Left lung (tissue), 10 donors: Measurements from ENCODE around the gene ZDHHC12. TPM values are rescaled to one million over a fixed set of nuclear protein-coding genes. Genes with fewer than 3 reads are reported as not detected.

Experiments used
- ATAC-seq: fragments of 200-7000 bp; cut with Tn5 transposase; one replicate; pipeline ENCODE4 v1.9.1; 2020; ENCODE audit warnings: moderate library complexity
- DNase-seq, 4 donors: peaks; one replicate each; pipeline ENCODE4 v3.0.0-alpha.2; 2013 to 2020
- H3K27ac ChIP-seq, 2 donors: fragments of 200-600 bp; sonication (generic) in 1 of 2; one replicate each; pipeline versions ENCODE4 v1.5.0 to v1.8.0; 2020 to 2021
- H3K27me3 ChIP-seq, 2 donors: fragments of 200-600 bp; sonication (generic) in 1 of 2; one replicate each; pipeline versions ENCODE4 v1.5.0 to v1.8.0; 2020 to 2021
- H3K36me3 ChIP-seq, 2 donors: fragments of 200-600 bp; sonication (generic) in 1 of 2; one replicate each; pipeline versions ENCODE4 v1.5.0 to v1.8.0; 2020 to 2021
- H3K4me1 ChIP-seq, 2 donors: fragments of 200-600 bp; one replicate each; pipeline ENCODE4 v1.8.0; 2021
- H3K4me3 ChIP-seq, 2 donors: fragments of 200-600 bp; sonication (generic) in 1 of 2; one replicate each; pipeline versions ENCODE4 v1.5.0 to v1.8.0; 2020 to 2021; ENCODE audit warnings: mild to moderate bottlenecking in 1 of 2
- H3K9me3 ChIP-seq, 2 donors: fragments of 200-600 bp; sonication (generic) in 1 of 2; one replicate each; pipeline versions ENCODE4 v1.5.0 to v1.8.0; 2020 to 2021
- intact Hi-C, 2 donors: fragments of 100-400 bp; cut with DNase I; formaldehyde crosslinking; loops; one replicate each; pipeline versions ENCODE4 v1.11.2 to v1.14.2; 2022
- polyA plus RNA-seq, 6 donors: library from polyadenylated mRNA; unstranded; fragments of 120-200 nt; gene quantifications; one replicate each; pipeline ENCODE4 v1.2.1, GENCODE V29; 2013; ENCODE audit not compliant: insufficient read length in 6 of 6
- total RNA-seq, 2 donors: library from RNA; stranded (reverse); fragmentation: NEBNext Ultra II Directional; extraction: Animal tissue kit (Norgen Biotek cat#: 25700); gene quantifications; one replicate each; pipeline ENCODE4 v1.2.1, GENCODE V29; 2021
- TF ChIP-seq, protein P1 (sequence below), 2 donors: fragments of 200-600 bp; sonication (generic) in 1 of 2; IDR thresholded peaks; one replicate each; pipeline versions ENCODE4 v1.5.0 to v1.8.0; 2021; ENCODE audit warnings: antibody characterized with exemption in 2 of 2
- donor health status: DM: no; HTN: yes; CAD: no.
- donor health status: DM: no; HTN: no; CAD: no.

Gene ZDHHC12
- total and polyA plus RNA-seq, 8 donors: 10.8 to 48.9 (median 12.0) TPM

DNA sequence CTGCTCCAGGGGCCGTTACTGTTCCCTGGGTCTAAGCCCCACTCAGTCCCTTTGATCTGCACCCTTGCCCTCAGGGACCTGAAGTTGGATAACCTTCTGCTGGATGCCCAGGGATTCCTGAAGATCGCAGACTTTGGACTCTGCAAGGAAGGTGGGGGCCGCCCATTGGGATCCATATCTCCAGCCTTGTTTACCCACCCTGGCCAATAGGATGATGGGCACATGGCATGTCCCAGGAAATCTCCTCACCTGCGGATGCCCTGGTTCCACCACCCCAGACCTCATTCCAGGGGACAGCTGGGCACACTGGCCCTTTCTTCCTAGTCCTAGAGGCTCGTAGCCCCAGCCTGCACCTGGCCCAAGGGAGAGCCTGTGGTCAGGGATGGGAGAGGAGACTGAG, 5.5 kb downstream of the ZDHHC12 start:
- TF ChIP-seq, protein P1, sequence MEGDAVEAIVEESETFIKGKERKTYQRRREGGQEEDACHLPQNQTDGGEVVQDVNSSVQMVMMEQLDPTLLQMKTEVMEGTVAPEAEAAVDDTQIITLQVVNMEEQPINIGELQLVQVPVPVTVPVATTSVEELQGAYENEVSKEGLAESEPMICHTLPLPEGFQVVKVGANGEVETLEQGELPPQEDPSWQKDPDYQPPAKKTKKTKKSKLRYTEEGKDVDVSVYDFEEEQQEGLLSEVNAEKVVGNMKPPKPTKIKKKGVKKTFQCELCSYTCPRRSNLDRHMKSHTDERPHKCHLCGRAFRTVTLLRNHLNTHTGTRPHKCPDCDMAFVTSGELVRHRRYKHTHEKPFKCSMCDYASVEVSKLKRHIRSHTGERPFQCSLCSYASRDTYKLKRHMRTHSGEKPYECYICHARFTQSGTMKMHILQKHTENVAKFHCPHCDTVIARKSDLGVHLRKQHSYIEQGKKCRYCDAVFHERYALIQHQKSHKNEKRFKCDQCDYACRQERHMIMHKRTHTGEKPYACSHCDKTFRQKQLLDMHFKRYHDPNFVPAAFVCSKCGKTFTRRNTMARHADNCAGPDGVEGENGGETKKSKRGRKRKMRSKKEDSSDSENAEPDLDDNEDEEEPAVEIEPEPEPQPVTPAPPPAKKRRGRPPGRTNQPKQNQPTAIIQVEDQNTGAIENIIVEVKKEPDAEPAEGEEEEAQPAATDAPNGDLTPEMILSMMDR (IDR thresholded peaks at IDR 0.05): no peak
- ATAC-seq: no peak
- peaks cover 0 to 9% of the 10 kb centered on the region in 2 donors for H3K4me1 ChIP-seq

GRCh38 chr9:128718047-128718446, 5.9 kb downstream of the ZDHHC12 start:
- intact Hi-C loops: no loop called here
- ATAC-seq (no peak), DNase-seq (peak in 1 of 4 donors; percentile 49)
- Histone ChIP-seq H3K4me1 (peaks cover 0 to 5% of the 10 kb centered on the region in 2 donors), H3K4me3 (no peak overlapping the region), H3K27ac (no peak overlapping the region), H3K36me3 (peaks cover 0 to 47% of the 10 kb centered on the region in 2 donors), H3K27me3 (no peaks in the 10 kb centered on the region), H3K9me3 (no peaks in the 10 kb centered on the region)
- TF ChIP-seq, protein P1 (IDR thresholded peaks at IDR 0.05): no peak

More for the DNA sequence above, 5.5 kb downstream of the ZDHHC12 start:
- Histone ChIP-seq H3K27me3 (no peaks in the 10 kb centered on the region), H3K9me3 (no peaks in the 10 kb centered on the region), H3K36me3 (peaks cover 0 to 42% of the 10 kb centered on the region in 2 donors), H3K4me3 (no peak overlapping the region), H3K27ac (no peak overlapping the region)
- no peak for DNase-seq
- intact Hi-C loops: no loop called here

- Histone ChIP-seq H3K4me3 (no peak overlapping the region), H3K36me3 (peaks cover 0 to 54% of the 10 kb centered on the region in 2 donors), H3K27me3 (no peaks in the 10 kb centered on the region), H3K27ac (no peak overlapping the region), H3K9me3 (no peaks in the 10 kb centered on the region), H3K4me1 (no peaks in the 10 kb centered on the region)
- DNase-seq (peak in 1 of 4 donors; percentile 33), ATAC-seq (no peak)
- intact Hi-C loops: no loop called here
- TF ChIP-seq, protein P1 (IDR thresholded peaks at IDR 0.05): no peak
Observed at GRCh38 chr9:128716581-128717254, 7.2 kb downstream of the ZDHHC12 start.

DNA sequence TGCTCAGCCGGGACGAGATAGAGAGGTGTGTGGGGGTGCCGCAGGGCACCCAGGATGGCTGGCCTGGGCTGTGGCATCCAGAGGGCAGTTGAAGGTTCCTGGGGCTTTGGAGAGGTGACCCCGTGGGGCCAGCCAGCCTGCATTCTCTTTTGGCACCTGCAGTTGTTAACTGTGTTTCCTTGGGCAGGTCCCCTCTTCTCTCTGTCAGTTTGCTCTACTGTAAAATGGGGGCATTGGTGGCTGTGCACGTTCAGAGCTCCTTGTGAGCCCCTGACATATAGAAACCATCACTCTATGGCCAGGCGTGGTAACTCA, 8.5 kb downstream of the ZDHHC12 start:
- H3K36me3 ChIP-seq: peaks cover 0 to 41% of the 10 kb centered on the region in 2 donors
- DNase-seq (peak in 1 of 4 donors; percentile 55), ATAC-seq (no peak)

More for the DNA sequence above, 8.5 kb downstream of the ZDHHC12 start:
- H3K9me3 ChIP-seq: no peaks in the 10 kb centered on the region
- no peaks in the 10 kb centered on the region for H3K27me3 ChIP-seq
- H3K27ac ChIP-seq: no peak overlapping the region
- intact Hi-C loops: no loop called here
- TF ChIP-seq, protein P1 (IDR thresholded peaks at IDR 0.05): no peak
- no peaks in the 10 kb centered on the region for H3K4me1 ChIP-seq
- H3K4me3 ChIP-seq: no peak overlapping the region
